Testis (tissue), 2 donors: Measurements from ENCODE around the gene C10orf105.

Source experiments
- CTCF ChIP-seq, 3 experiments: fragments of 450-650 bp in 2 of 3; fragments of 200-600 bp in 1 of 3; sonication (generic) in 1 of 3; IDR thresholded peaks; one replicate each; pipeline ENCODE4 v1.5.1; 2016 to 2019; ENCODE audit warnings: antibody characterized with exemption in 3 of 3, mild to moderate bottlenecking in 2 of 3, moderate library complexity in 1 of 3
- POLR2A ChIP-seq: fragments of 450-650 bp; IDR thresholded peaks from one replicate; pipeline ENCODE4 v1.6.1; 2017; ENCODE audit warnings: antibody characterized with exemption, mild to moderate bottlenecking, moderate library complexity

- no peak for TF ChIP-seq CTCF (IDR thresholded peaks at IDR 0.05)
- no peak for TF ChIP-seq POLR2A
Measured at GRCh38 chr10:71708897-71709882, 10.4 kb downstream of the C10orf105 start.
